HL-60 (cell line): ENCODE results near the gene DENND1B.
"Not testable (repeated sequence)": the region's sequence is repeated elsewhere in the genome, so short reads cannot be mapped to it uniquely, and the experiment has no call there.

Experiments
- DNase-seq, 2 experiments: peaks; one replicate each; pipeline ENCODE4 v3.0.0-alpha.2; 2010 to 2020; ENCODE audit warnings: low read depth in 1 of 2, low spot score in 1 of 2
- H3K27ac ChIP-seq: fragments of 250-450 bp; sonication (Bioruptor Pico); replicated peaks from 2 replicates; pipeline ENCODE4 v1.5.1; 2020; ENCODE audit warnings: mild to moderate bottlenecking, moderate library complexity
- H3K27me3 ChIP-seq: fragments of 250-450 bp; sonication (Bioruptor Pico); 2 replicates; pipeline ENCODE4 v1.5.1; 2021; ENCODE audit warnings: mild to moderate bottlenecking, moderate library complexity; ENCODE audit not compliant: insufficient read depth, poor library complexity, severe bottlenecking
- H3K4me3 ChIP-seq: replicated peaks from 2 replicates; pipeline ENCODE4 v1.5.1; 2011; ENCODE audit warnings: mild to moderate bottlenecking, control low read depth, low read length; ENCODE audit not compliant: insufficient read depth
- GABPA ChIP-seq: IDR thresholded peaks from 2 replicates; pipeline ENCODE4 v1.6.1; 2012; ENCODE audit warnings: low read depth
- POLR2AphosphoS5 ChIP-seq: IDR thresholded peaks from 2 replicates; pipeline ENCODE4 v1.6.1; 2012; ENCODE audit warnings: low read depth
- SPI1 ChIP-seq: IDR thresholded peaks from 2 replicates; pipeline ENCODE4 v1.6.1; 2012; ENCODE audit warnings: low read depth, mild to moderate bottlenecking, borderline replicate concordance
- TF ChIP-seq, protein P1 (sequence below): IDR thresholded peaks from 2 replicates; pipeline ENCODE4 v1.6.1; 2012; ENCODE audit warnings: low read depth; ENCODE audit not compliant: insufficient replicate concordance
- TF ChIP-seq, protein P2 (sequence below): IDR thresholded peaks from one replicate; pipeline ENCODE4 v1.5.1; 2011; ENCODE audit warnings: low read length, control low read depth, inconsistent platforms; ENCODE audit not compliant: insufficient read depth

The DENND1B gene

GRCh38 chr1:197590687-197591086 is 184.6 kb downstream of the DENND1B start:
- no peak for DNase-seq
- Histone ChIP-seq H3K27me3 (no peaks in the 10 kb centered on the region), H3K4me3 (no peak overlapping the region), H3K27ac (no peak overlapping the region)
- TF ChIP-seq, protein P1, sequence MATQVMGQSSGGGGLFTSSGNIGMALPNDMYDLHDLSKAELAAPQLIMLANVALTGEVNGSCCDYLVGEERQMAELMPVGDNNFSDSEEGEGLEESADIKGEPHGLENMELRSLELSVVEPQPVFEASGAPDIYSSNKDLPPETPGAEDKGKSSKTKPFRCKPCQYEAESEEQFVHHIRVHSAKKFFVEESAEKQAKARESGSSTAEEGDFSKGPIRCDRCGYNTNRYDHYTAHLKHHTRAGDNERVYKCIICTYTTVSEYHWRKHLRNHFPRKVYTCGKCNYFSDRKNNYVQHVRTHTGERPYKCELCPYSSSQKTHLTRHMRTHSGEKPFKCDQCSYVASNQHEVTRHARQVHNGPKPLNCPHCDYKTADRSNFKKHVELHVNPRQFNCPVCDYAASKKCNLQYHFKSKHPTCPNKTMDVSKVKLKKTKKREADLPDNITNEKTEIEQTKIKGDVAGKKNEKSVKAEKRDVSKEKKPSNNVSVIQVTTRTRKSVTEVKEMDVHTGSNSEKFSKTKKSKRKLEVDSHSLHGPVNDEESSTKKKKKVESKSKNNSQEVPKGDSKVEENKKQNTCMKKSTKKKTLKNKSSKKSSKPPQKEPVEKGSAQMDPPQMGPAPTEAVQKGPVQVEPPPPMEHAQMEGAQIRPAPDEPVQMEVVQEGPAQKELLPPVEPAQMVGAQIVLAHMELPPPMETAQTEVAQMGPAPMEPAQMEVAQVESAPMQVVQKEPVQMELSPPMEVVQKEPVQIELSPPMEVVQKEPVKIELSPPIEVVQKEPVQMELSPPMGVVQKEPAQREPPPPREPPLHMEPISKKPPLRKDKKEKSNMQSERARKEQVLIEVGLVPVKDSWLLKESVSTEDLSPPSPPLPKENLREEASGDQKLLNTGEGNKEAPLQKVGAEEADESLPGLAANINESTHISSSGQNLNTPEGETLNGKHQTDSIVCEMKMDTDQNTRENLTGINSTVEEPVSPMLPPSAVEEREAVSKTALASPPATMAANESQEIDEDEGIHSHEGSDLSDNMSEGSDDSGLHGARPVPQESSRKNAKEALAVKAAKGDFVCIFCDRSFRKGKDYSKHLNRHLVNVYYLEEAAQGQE = no peak
- TF ChIP-seq POLR2AphosphoS5 (no peak), GABPA (no peak), SPI1 (no peak)
- TF ChIP-seq, protein P2, sequence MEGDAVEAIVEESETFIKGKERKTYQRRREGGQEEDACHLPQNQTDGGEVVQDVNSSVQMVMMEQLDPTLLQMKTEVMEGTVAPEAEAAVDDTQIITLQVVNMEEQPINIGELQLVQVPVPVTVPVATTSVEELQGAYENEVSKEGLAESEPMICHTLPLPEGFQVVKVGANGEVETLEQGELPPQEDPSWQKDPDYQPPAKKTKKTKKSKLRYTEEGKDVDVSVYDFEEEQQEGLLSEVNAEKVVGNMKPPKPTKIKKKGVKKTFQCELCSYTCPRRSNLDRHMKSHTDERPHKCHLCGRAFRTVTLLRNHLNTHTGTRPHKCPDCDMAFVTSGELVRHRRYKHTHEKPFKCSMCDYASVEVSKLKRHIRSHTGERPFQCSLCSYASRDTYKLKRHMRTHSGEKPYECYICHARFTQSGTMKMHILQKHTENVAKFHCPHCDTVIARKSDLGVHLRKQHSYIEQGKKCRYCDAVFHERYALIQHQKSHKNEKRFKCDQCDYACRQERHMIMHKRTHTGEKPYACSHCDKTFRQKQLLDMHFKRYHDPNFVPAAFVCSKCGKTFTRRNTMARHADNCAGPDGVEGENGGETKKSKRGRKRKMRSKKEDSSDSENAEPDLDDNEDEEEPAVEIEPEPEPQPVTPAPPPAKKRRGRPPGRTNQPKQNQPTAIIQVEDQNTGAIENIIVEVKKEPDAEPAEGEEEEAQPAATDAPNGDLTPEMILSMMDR = no peak

DNA sequence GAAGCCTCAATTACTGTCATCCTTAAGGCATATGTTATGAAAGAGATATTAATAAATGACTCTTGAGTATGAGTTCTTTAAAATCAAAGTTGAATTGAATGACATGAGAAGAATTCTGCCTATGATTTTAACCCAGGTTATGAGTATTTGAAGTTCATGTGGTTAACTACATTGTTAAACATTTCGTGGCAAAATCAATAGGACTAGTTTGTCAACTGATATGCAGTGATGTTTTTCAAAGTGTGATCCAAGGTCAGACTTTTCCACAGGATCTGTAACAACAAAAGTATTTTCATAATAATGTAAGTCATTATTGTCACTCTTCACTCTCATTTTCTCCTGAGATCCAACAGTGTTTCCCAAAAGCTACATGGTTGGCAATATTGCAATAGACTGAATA is 189.5 kb downstream of the DENND1B start:
- H3K27me3 ChIP-seq = no peaks in the 10 kb centered on the region
- TF ChIP-seq, protein P2 = no peak
- TF ChIP-seq POLR2AphosphoS5 = no peak
- no peak for TF ChIP-seq SPI1
- TF ChIP-seq GABPA = no peak
- TF ChIP-seq, protein P1 = no peak
- no peak overlapping the region for H3K4me3 ChIP-seq
- no peak overlapping the region for H3K27ac ChIP-seq
- DNase-seq = no peak

DNA sequence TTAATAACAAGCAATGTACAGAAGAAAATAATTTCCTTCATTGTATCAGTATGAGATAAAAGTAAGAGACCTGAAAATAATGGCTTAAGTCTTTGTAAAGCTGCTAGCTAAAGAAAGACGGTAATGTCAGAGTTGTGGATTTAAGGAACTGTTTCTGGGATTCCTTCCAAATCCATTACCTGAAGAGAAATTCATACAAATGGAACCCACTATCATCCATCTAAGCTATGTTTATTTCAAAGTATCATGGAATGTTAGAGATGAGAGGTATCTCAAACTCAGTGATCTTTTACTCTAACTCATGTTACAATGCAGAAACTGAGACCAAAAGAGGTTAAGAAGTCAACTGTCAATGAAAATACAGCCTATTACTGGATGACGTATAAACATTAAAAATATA is 197.7 kb downstream of the DENND1B start:
- H3K27ac ChIP-seq = no peak overlapping the region
- TF ChIP-seq POLR2AphosphoS5 = no peak
- no peak for TF ChIP-seq GABPA
- no peak for TF ChIP-seq SPI1
- TF ChIP-seq, protein P1 = no peak
- TF ChIP-seq, protein P2 = no peak
- H3K27me3 ChIP-seq = no peaks in the 10 kb centered on the region
- no peak for DNase-seq
- no peak overlapping the region for H3K4me3 ChIP-seq

DNA sequence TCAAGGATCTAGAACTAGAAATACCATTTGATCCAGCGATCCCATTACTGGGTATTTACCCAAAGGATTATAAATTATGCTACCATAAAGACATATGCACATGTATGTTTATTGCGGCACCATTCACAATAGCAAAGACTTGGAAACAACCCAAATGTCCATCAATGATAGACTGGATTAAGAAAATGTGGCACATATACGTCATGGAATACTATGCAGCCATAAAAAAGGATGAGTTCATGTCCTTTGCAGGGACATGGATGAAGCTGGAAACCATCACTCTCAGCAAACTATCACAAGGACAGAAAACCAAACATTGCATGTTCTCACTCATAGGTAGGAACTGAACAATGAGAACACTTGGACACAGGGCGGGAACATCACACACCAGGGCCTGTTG is 199.7 kb downstream of the DENND1B start:
- H3K27ac ChIP-seq, H3K4me3 ChIP-seq, DNase-seq, H3K27me3 ChIP-seq: not testable (repeated sequence)
